Cardiac muscle cell (in vitro differentiated cells and primary cell): ENCODE results near the gene PLAGL2. TPM values are rescaled to one million over a fixed set of nuclear protein-coding genes. Genes with fewer than 3 reads are reported as not detected.

Experiments used
- DNase-seq, 2 donors: peaks; one replicate each; pipeline versions ENCODE4 v3.0.0 to v3.0.0-alpha.2; 2010 to 2017; ENCODE audit warnings: low read depth in 1 of 2, low spot score in 1 of 2
- H3K27ac ChIP-seq: fragments of 200-600 bp; sonication (generic); 2 replicates; pipeline ENCODE4 v1.5.1; 2016
- H3K27me3 ChIP-seq: fragments of 200-600 bp; sonication (generic); 2 replicates; pipeline ENCODE4 v1.6.0; 2016; ENCODE audit warnings: control low read depth
- H3K36me3 ChIP-seq: fragments of 200-600 bp; sonication (generic); 2 replicates; pipeline ENCODE4 v1.5.1; 2016; ENCODE audit warnings: control low read depth
- H3K4me1 ChIP-seq: fragments of 200-600 bp; sonication (generic); 2 replicates; pipeline ENCODE4 v1.8.1; 2017; ENCODE audit warnings: low read depth, mild to moderate bottlenecking, mixed run types
- H3K4me3 ChIP-seq: fragments of 200-600 bp; sonication (generic); 2 replicates; pipeline ENCODE4 v1.5.1; 2016; ENCODE audit warnings: mild to moderate bottlenecking
- H3K9me3 ChIP-seq: fragments of 200-600 bp; sonication (generic); 2 replicates; pipeline ENCODE4 v1.5.1; 2017; ENCODE audit warnings: low read depth, mild to moderate bottlenecking, control low read depth
- CTCF ChIP-seq: IDR thresholded peaks from 2 replicates; pipeline ENCODE4 v1.5.1; 2012; ENCODE audit warnings: low read depth, mild to moderate bottlenecking, low read length
- polyA plus RNA-seq: library from polyadenylated mRNA; unstranded; fragments of >200 nt; fragmentation: Nextera tagmentation; extraction: Ambion mirVana; gene quantifications from 2 replicates; pipeline ENCODE4 v1.2.1, GENCODE V29; 2016
- total RNA-seq: library from RNA; depleted of rRNA; stranded (reverse); fragments of >200 nt; gene quantifications from 2 replicates; pipeline ENCODE4 v1.2.3, GENCODE V29; 2016

PLAGL2 gene
- total and polyA plus RNA-seq, 2 experiments from 2014 or later = 18.3 to 29.8 TPM

GRCh38 chr20:32216179-32217142 lies 8.9 kb upstream of the PLAGL2 start:
- no peak for DNase-seq
- no peak for TF ChIP-seq CTCF

GRCh38 chr20:32215729-32216128 lies 8.2 kb upstream of the PLAGL2 start:
- Histone ChIP-seq H3K27ac (no peak overlapping the region), H3K4me1 (no peaks in the 10 kb centered on the region), H3K9me3 (no peaks in the 10 kb centered on the region), H3K4me3 (no peak overlapping the region), H3K36me3 (peaks cover 24% of the 10 kb centered on the region), H3K27me3 (no peaks in the 10 kb centered on the region)
- DNase-seq = no peak
- TF ChIP-seq CTCF = no peak

More at GRCh38 chr20:32216179-32217142, 8.9 kb upstream of the PLAGL2 start:
- peaks cover 24% of the 10 kb centered on the region for H3K36me3 ChIP-seq
- H3K4me1 ChIP-seq = no peaks in the 10 kb centered on the region
- no peak overlapping the region for H3K27ac ChIP-seq
- no peaks in the 10 kb centered on the region for H3K27me3 ChIP-seq
- no peak overlapping the region for H3K4me3 ChIP-seq
- no peaks in the 10 kb centered on the region for H3K9me3 ChIP-seq

GRCh38 chr20:32215147-32215546 lies 7.6 kb upstream of the PLAGL2 start:
- no peak for TF ChIP-seq CTCF
- Histone ChIP-seq H3K4me3 (no peak overlapping the region), H3K4me1 (no peaks in the 10 kb centered on the region), H3K36me3 (peaks cover 24% of the 10 kb centered on the region), H3K27me3 (no peaks in the 10 kb centered on the region), H3K9me3 (no peaks in the 10 kb centered on the region), H3K27ac (no peak overlapping the region)
- DNase-seq = no peak

- H3K27ac ChIP-seq = no peak overlapping the region
- no peak overlapping the region for H3K4me3 ChIP-seq
- no peak for TF ChIP-seq CTCF
- H3K27me3 ChIP-seq = no peaks in the 10 kb centered on the region
- H3K9me3 ChIP-seq = no peaks in the 10 kb centered on the region
- peaks cover 24% of the 10 kb centered on the region for H3K36me3 ChIP-seq
- no peak for DNase-seq
- no peaks in the 10 kb centered on the region for H3K4me1 ChIP-seq
Measured at GRCh38 chr20:32213870-32214269, 6.3 kb upstream of the PLAGL2 start.

GRCh38 chr20:32209850-32210605 lies 2.5 kb upstream of the PLAGL2 start:
- peaks cover 19% of the 10 kb centered on the region for H3K4me1 ChIP-seq
- H3K9me3 ChIP-seq = no peaks in the 10 kb centered on the region
- peak overlapping the region; percentile 22 for H3K27ac ChIP-seq
- no peak overlapping the region for H3K4me3 ChIP-seq
- no peaks in the 10 kb centered on the region for H3K36me3 ChIP-seq
- DNase-seq = no peak
- no peaks in the 10 kb centered on the region for H3K27me3 ChIP-seq
- TF ChIP-seq CTCF = no peak
